Measurements from ENCODE around the gene SFXN3. TPM values are rescaled to one million over a fixed set of nuclear protein-coding genes. Genes with fewer than 3 reads are reported as not detected.
"Not testable (repeated sequence)": the region's sequence is repeated elsewhere in the genome, so short reads cannot be mapped to it uniquely, and the experiment has no call there.

SFXN3 gene
- total and polyA plus RNA-seq, 2 experiments from 2014 or later: 93.6 to 102 TPM

DNA sequence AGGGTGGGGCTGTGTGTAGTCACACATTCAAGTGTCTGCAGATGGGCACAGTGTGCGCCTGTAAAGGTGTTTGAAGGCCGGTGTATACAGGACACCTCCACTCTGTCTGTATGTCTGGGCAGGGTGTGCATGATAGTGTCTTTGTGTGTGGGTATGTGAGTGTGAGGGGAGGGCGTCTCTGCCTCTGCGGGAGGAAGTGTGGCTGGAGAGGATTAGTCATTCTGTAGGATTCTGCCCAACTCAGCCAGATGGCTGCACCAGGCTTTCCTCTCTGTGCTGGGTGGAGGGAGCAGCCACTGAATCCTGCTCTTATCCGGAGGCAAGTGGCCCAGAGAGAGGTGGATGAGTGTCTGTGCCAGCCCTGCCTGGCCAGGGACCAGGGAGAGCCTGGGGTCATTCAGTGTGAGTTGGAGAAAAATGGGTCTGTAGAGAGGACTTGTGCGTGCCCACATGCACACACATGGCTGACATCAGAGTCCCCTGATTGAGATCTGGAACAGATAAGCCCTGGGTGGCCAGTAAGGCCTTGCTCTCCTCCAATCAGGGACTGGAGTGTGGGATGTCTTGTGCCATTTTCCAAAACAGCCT lies 1.7 kb downstream of the SFXN3 start:
- 26% methylated on average over 6 of the region's 6 CpGs for WGBS (ENCODE audit: low lambda C conversion rate, missing lambda C conversion rate)
- H3K36me3 ChIP-seq (replicated peaks; ENCODE audit: insufficient read depth, low read depth): no peaks in the 10 kb centered on the region
- TF ChIP-seq, protein P1, sequence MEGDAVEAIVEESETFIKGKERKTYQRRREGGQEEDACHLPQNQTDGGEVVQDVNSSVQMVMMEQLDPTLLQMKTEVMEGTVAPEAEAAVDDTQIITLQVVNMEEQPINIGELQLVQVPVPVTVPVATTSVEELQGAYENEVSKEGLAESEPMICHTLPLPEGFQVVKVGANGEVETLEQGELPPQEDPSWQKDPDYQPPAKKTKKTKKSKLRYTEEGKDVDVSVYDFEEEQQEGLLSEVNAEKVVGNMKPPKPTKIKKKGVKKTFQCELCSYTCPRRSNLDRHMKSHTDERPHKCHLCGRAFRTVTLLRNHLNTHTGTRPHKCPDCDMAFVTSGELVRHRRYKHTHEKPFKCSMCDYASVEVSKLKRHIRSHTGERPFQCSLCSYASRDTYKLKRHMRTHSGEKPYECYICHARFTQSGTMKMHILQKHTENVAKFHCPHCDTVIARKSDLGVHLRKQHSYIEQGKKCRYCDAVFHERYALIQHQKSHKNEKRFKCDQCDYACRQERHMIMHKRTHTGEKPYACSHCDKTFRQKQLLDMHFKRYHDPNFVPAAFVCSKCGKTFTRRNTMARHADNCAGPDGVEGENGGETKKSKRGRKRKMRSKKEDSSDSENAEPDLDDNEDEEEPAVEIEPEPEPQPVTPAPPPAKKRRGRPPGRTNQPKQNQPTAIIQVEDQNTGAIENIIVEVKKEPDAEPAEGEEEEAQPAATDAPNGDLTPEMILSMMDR (IDR thresholded peaks at IDR 0.05; ENCODE audit: poor library complexity): no peak
- TF ChIP-seq EZH2 (IDR thresholded peaks at IDR 0.05; ENCODE audit: borderline replicate concordance) (no peak), EZH2phosphoT487 (IDR thresholded peaks at IDR 0.05; ENCODE audit: low read depth, severe bottlenecking, unreplicated experiment) (no peak)
- no peaks in the 10 kb centered on the region for H3K9me2 ChIP-seq (replicated peaks; ENCODE audit: insufficient read depth)
- peak; percentile 78 for DNase-seq (ENCODE audit: low spot score)
- peak overlapping the region; percentile 94 for H3K4me2 ChIP-seq
- H3K9me3 ChIP-seq (ENCODE audit: low read depth): no peaks in the 10 kb centered on the region
- peaks cover 32% of the 10 kb centered on the region for H3K4me1 ChIP-seq (ENCODE audit: insufficient read depth)
- H3K27me3 ChIP-seq: no peaks in the 10 kb centered on the region
- H2AFZ ChIP-seq: peak overlapping the region; percentile 61
- H3K4me3 ChIP-seq: peak overlapping the region; percentile 38
- peaks cover 16% of the 10 kb centered on the region for H3K79me2 ChIP-seq
- no peaks in the 10 kb centered on the region for H4K20me1 ChIP-seq (ENCODE audit: insufficient read depth, poor library complexity, severe bottlenecking)
- peak overlapping the region; percentile 99 for H3K27ac ChIP-seq

DNA sequence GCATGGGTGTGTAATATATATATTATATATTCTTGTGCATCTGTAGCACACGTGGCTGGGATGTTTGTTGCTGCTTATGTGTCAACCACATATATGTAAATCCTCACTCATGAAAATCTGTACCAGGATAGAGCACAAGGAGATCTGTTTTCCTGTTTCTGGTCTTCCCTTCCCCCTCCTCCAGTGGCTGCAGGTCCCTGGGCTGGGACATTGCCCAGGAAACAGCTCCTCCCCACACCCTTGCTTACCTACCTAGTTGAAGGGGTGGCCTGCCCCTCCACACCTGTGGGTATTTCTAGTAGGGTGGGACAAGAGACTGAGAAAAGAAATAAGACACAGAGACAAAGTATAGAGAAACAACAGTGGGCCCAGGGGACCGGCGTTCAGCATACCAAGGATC lies 2.2 kb downstream of the SFXN3 start:
- no peaks in the 10 kb centered on the region for H3K36me3 ChIP-seq (replicated peaks; ENCODE audit: insufficient read depth, low read depth)
- WGBS (ENCODE audit: low lambda C conversion rate, missing lambda C conversion rate): 76% methylated on average over 3 of the region's 3 CpGs
- peak overlapping the region; percentile 94 for H3K4me2 ChIP-seq
- no peaks in the 10 kb centered on the region for H3K9me2 ChIP-seq (replicated peaks; ENCODE audit: insufficient read depth)
- no peaks in the 10 kb centered on the region for H4K20me1 ChIP-seq (ENCODE audit: insufficient read depth, poor library complexity, severe bottlenecking)
- no peaks in the 10 kb centered on the region for H3K9me3 ChIP-seq (ENCODE audit: low read depth)
- peaks cover 16% of the 10 kb centered on the region for H3K79me2 ChIP-seq
- no peaks in the 10 kb centered on the region for H3K27me3 ChIP-seq
- TF ChIP-seq EZH2phosphoT487 (IDR thresholded peaks at IDR 0.05; ENCODE audit: low read depth, severe bottlenecking, unreplicated experiment) (no peak), EZH2 (IDR thresholded peaks at IDR 0.05; ENCODE audit: borderline replicate concordance) (no peak)
- TF ChIP-seq, protein P1 (IDR thresholded peaks at IDR 0.05; ENCODE audit: poor library complexity): no peak
- no peak for DNase-seq (ENCODE audit: low spot score)
- H2AFZ ChIP-seq: no peak overlapping the region
- peak overlapping the region; percentile 99 for H3K27ac ChIP-seq
- peak overlapping the region; percentile 38 for H3K4me3 ChIP-seq
- H3K4me1 ChIP-seq (ENCODE audit: insufficient read depth): peaks cover 32% of the 10 kb centered on the region

DNA sequence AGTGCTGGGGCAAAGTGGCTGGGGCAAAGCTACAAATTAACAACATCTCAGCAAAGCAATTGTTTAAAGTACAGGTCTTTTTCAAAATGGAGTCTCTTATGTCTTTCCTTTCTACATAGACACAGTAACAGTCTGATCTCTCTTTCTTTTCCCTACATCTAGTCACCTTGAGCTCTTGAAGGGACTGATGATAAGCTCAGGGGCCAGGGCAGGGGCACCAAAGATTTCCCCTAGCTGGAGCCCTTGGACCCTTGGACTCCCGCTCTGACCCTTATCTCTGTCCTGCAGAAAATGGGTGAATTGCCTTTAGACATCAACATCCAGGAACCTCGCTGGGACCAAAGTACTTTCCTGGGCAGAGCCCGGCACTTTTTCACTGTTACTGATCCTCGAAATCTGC lies 3.4 kb downstream of the SFXN3 start:
- 74% methylated on average over 4 of the region's 4 CpGs for WGBS (ENCODE audit: low lambda C conversion rate, missing lambda C conversion rate)
- H2AFZ ChIP-seq; H3K9me3 ChIP-seq (ENCODE audit: low read depth); H3K27me3 ChIP-seq; H3K4me3 ChIP-seq; H3K9me2 ChIP-seq (replicated peaks; ENCODE audit: insufficient read depth); H4K20me1 ChIP-seq (ENCODE audit: insufficient read depth, poor library complexity, severe bottlenecking); H3K36me3 ChIP-seq (replicated peaks; ENCODE audit: insufficient read depth, low read depth): not testable (repeated sequence)
- Histone ChIP-seq H3K79me2 (peaks cover 16% of the 10 kb centered on the region), H3K27ac (peak overlapping the region; percentile 99), H3K4me1 (ENCODE audit: insufficient read depth) (peaks cover 32% of the 10 kb centered on the region), H3K4me2 (peak overlapping the region; percentile 94)
- DNase-seq (ENCODE audit: low spot score): peak; percentile 72

DNA sequence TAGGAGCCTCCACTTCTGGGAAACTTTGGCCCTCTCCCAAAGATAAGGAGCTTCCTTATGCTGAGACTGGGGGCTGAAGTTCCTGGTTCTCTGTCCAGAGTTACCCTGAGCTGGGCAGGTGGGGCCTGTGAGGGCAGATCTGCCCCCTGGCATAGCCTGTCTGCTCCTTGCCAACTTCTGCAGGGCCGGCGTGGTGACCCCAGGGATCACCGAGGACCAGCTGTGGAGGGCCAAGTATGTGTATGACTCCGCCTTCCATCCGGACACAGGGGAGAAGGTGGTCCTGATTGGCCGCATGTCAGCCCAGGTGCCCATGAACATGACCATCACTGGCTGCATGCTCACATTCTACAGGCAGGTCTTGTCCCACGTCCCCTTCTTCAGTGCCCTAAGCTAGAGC lies 4.3 kb downstream of the SFXN3 start:
- H3K27me3 ChIP-seq: no peaks in the 10 kb centered on the region
- no peaks in the 10 kb centered on the region for H3K36me3 ChIP-seq (replicated peaks; ENCODE audit: insufficient read depth, low read depth)
- no peak for DNase-seq (ENCODE audit: low spot score)
- no peak overlapping the region for H3K4me3 ChIP-seq
- peak overlapping the region; percentile 62 for H3K27ac ChIP-seq
- peaks cover 27% of the 10 kb centered on the region for H3K4me1 ChIP-seq (ENCODE audit: insufficient read depth)
- no peaks in the 10 kb centered on the region for H3K9me3 ChIP-seq (ENCODE audit: low read depth)
- no peak overlapping the region for H2AFZ ChIP-seq
- H4K20me1 ChIP-seq (ENCODE audit: insufficient read depth, poor library complexity, severe bottlenecking): no peaks in the 10 kb centered on the region
- peaks cover 16% of the 10 kb centered on the region for H3K79me2 ChIP-seq
- TF ChIP-seq EZH2 (IDR thresholded peaks at IDR 0.05; ENCODE audit: borderline replicate concordance) (no peak), EZH2phosphoT487 (IDR thresholded peaks at IDR 0.05; ENCODE audit: low read depth, severe bottlenecking, unreplicated experiment) (no peak)
- TF ChIP-seq, protein P1 (IDR thresholded peaks at IDR 0.05; ENCODE audit: poor library complexity): no peak
- H3K9me2 ChIP-seq (replicated peaks; ENCODE audit: insufficient read depth): no peaks in the 10 kb centered on the region
- WGBS (ENCODE audit: low lambda C conversion rate, missing lambda C conversion rate): 95% methylated on average over 6 of the region's 7 CpGs
- H3K4me2 ChIP-seq: peak overlapping the region; percentile 47
